Neuronal stem cell (in vitro differentiated cells): Measurements from ENCODE around the gene UTP20.
"Not testable (repeated sequence)": the region's sequence is repeated elsewhere in the genome, so short reads cannot be mapped to it uniquely, and the experiment has no call there.

Experiments
- DNase-seq: peaks from one replicate; pipeline ENCODE4 v3.0.0-alpha.2; 2013; ENCODE audit warnings: low spot score
- H2AFZ ChIP-seq: one replicate; pipeline ENCODE4 v1.6.1; 2013; ENCODE audit warnings: mild to moderate bottlenecking, low read length, inconsistent platforms
- H2AK5ac ChIP-seq: 2 replicates; pipeline ENCODE4 v1.6.1; 2013; ENCODE audit warnings: low read depth, mild to moderate bottlenecking, inconsistent platforms, low read length, moderate library complexity, mixed read lengths
- H2BK120ac ChIP-seq: 2 replicates; pipeline ENCODE4 v1.6.1; 2013; ENCODE audit warnings: low read depth, mild to moderate bottlenecking, inconsistent platforms, low read length, moderate library complexity, mixed read lengths
- H2BK12ac ChIP-seq: one replicate; pipeline ENCODE4 v1.6.1; 2013; ENCODE audit warnings: low read length, inconsistent platforms
- H2BK15ac ChIP-seq: 2 replicates; pipeline ENCODE4 v1.6.1; 2013; ENCODE audit warnings: mild to moderate bottlenecking, low read length, inconsistent platforms, mixed read lengths
- H2BK5ac ChIP-seq: one replicate; pipeline ENCODE4 v1.6.1; 2013; ENCODE audit warnings: inconsistent platforms, mild to moderate bottlenecking, low read length, moderate library complexity
- H3K14ac ChIP-seq: one replicate; pipeline ENCODE4 v1.6.1; 2013; ENCODE audit warnings: low read length, inconsistent platforms
- H3K18ac ChIP-seq: 2 replicates; pipeline ENCODE4 v1.6.1; 2013; ENCODE audit warnings: low read length, inconsistent platforms
- H3K23ac ChIP-seq: 2 replicates; pipeline ENCODE4 v1.6.1; 2013; ENCODE audit warnings: low read depth, mild to moderate bottlenecking, mixed read lengths, low read length, inconsistent platforms; ENCODE audit not compliant: poor library complexity
- H3K27ac ChIP-seq: replicated peaks from 3 replicates; pipeline ENCODE4 v1.5.1; 2013; ENCODE audit warnings: low read length, inconsistent platforms
- H3K27me3 ChIP-seq, 3 experiments: 2 replicates each; pipeline ENCODE4 v1.6.1; 2013; ENCODE audit warnings: low read length in 3 of 3, mild to moderate bottlenecking in 2 of 3, inconsistent platforms in 1 of 3, low read depth in 1 of 3, mixed read lengths in 1 of 3, moderate library complexity in 1 of 3; ENCODE audit not compliant: control insufficient read depth in 3 of 3, insufficient read depth in 3 of 3
- H3K36me3 ChIP-seq, 2 donors: replicated peaks in 1 of 2; 2 replicates each; pipeline ENCODE4 v1.6.1; 2013; ENCODE audit warnings: low read length in 2 of 2; ENCODE audit not compliant: control insufficient read depth in 2 of 2, insufficient read depth in 2 of 2
- H3K4ac ChIP-seq: 2 replicates; pipeline ENCODE4 v1.6.1; 2013; ENCODE audit warnings: inconsistent platforms, mild to moderate bottlenecking, low read length, moderate library complexity
- H3K4me1 ChIP-seq, 2 donors: 1 replicate in 1 of 2; 2 replicates in 1 of 2; pipeline ENCODE4 v1.6.1; 2013; ENCODE audit warnings: low read length in 2 of 2, low read depth in 1 of 2; ENCODE audit not compliant: control insufficient read depth in 2 of 2, insufficient read depth in 1 of 2
- H3K4me2 ChIP-seq: one replicate; pipeline ENCODE4 v1.6.1; 2013; ENCODE audit warnings: mild to moderate bottlenecking, low read length, inconsistent platforms; ENCODE audit not compliant: insufficient read depth, poor library complexity, severe bottlenecking
- H3K4me3 ChIP-seq, 2 donors: 2 replicates each; pipeline ENCODE4 v1.5.1; 2013; ENCODE audit warnings: low read length in 2 of 2, mild to moderate bottlenecking in 2 of 2, inconsistent platforms in 1 of 2, moderate library complexity in 1 of 2
- H3K79me1 ChIP-seq: one replicate; pipeline ENCODE4 v1.6.1; 2013; ENCODE audit warnings: low read depth, mild to moderate bottlenecking, inconsistent platforms, low read length, moderate library complexity
- H3K9ac ChIP-seq: one replicate; pipeline ENCODE4 v1.6.1; 2013; ENCODE audit warnings: mild to moderate bottlenecking, low read depth, low read length, inconsistent platforms; ENCODE audit not compliant: poor library complexity
- H3K9me3 ChIP-seq, 2 donors: replicated peaks in 1 of 2; 2 replicates each; pipeline versions ENCODE3 to v1.6.1; 2013; ENCODE audit warnings: low read length in 2 of 2, mild to moderate bottlenecking in 2 of 2, inconsistent platforms in 1 of 2, low read depth in 1 of 2, mixed read lengths in 1 of 2, moderate library complexity in 1 of 2; ENCODE audit not compliant: control insufficient read depth in 2 of 2, insufficient read depth in 1 of 2
- H4K8ac ChIP-seq: one replicate; pipeline ENCODE4 v1.6.1; 2013; ENCODE audit warnings: low read depth, mild to moderate bottlenecking, inconsistent platforms, low read length, moderate library complexity
- H4K91ac ChIP-seq: one replicate; pipeline ENCODE4 v1.6.1; 2013; ENCODE audit warnings: low read length, low read depth, mild to moderate bottlenecking, inconsistent platforms; ENCODE audit not compliant: poor library complexity
- WGBS, 2 donors: extraction: QIAGEN DNeasy Blood & Tissue Kit; methylation state at CpG; one replicate each; pipeline ENCODE4 v1.1.7; 2013; ENCODE audit warnings: missing lambda C conversion rate in 2 of 2, mixed read lengths in 1 of 2; ENCODE audit not compliant: insufficient read length in 2 of 2, insufficient replicate concordance in 1 of 2; ENCODE audit errors: extremely low coverage in 2 of 2; 5-methylcytosine and 5-hydroxymethylcytosine counted together

The UTP20 gene

DNA sequence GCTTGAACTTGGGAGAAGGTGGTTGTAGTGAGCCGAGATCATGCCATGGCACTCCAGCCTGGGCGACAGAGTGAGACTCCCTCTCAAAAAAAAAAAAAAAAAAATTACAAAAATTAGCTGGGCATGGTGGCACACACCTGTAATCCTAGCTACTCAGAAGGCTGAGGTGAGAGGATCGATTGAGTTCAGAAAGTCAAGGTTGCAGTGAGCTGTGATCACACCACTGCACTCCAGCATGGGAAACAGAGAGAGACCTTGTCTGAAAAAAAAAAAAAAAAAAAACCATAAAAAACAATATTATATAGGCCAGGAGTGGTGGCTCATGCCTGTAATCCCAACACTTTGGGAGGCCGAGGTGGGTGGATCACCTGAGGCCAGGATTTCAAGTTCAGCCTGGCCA is 142.2 kb downstream of the UTP20 start:
- H3K27ac ChIP-seq, H3K4me2 ChIP-seq, H2BK12ac ChIP-seq, H2AFZ ChIP-seq, H3K4me3 ChIP-seq, H3K27me3 ChIP-seq, H3K4me1 ChIP-seq, H4K8ac ChIP-seq, H3K36me3 ChIP-seq, H3K23ac ChIP-seq, H2BK5ac ChIP-seq, H3K9me3 ChIP-seq, H4K91ac ChIP-seq, H3K18ac ChIP-seq, H3K9ac ChIP-seq, DNase-seq, H2AK5ac ChIP-seq, H3K4ac ChIP-seq, H2BK15ac ChIP-seq, H2BK120ac ChIP-seq, H3K14ac ChIP-seq, H3K79me1 ChIP-seq: not testable (repeated sequence)
- no CpG with 5 or more reads among the region's 4 CpGs for WGBS, 2 donors

DNA sequence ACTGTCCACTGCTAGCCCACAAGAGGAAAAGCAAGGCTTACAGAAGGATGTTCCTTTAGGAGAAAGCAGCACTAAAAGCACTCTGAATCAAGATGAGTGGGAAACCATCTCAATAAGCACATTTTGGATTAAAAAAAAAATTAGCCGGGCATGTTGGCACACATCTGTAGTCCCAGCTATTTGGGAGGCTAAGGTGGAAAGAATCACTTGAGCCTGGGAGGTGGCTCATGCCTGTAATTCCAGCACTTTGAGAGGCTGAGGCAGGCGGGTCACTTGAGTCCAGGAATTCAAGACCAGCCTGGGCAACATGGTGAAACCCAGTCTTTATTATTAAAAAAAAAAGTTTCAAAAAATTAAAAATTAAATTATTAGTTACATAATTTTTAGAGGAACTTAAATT is 144.7 kb downstream of the UTP20 start:
- Histone ChIP-seq H3K27ac (no peak overlapping the region), H3K4me3 (no peak overlapping the region), H3K36me3 (no peaks in the 10 kb centered on the region), H4K8ac (no peak overlapping the region), H3K23ac (no peak overlapping the region), H2AK5ac (no peak overlapping the region), H3K4ac (no peak overlapping the region), H3K9me3 (no peaks in the 10 kb centered on the region), H3K18ac (no peak overlapping the region), H3K4me2 (no peak overlapping the region), H3K79me1 (no peaks in the 10 kb centered on the region), H2BK12ac (no peak overlapping the region), H2BK5ac (no peak overlapping the region), H2BK120ac (no peak overlapping the region), H2AFZ (no peak overlapping the region), H3K9ac (no peak overlapping the region), H3K27me3 (no peaks in the 10 kb centered on the region), H3K14ac (no peak overlapping the region), H3K4me1 (no peaks in the 10 kb centered on the region), H2BK15ac (no peak overlapping the region), H4K91ac (no peak overlapping the region)
- no peak for DNase-seq
- WGBS, 2 donors: no CpG with 5 or more reads among the region's 2 CpGs

GRCh38 chr12:101430456-101430855 is 150.6 kb downstream of the UTP20 start:
- no peaks in the 10 kb centered on the region for H3K27me3 ChIP-seq
- H4K8ac ChIP-seq: no peak overlapping the region
- no peak overlapping the region for H2BK15ac ChIP-seq
- H3K23ac ChIP-seq: no peak overlapping the region
- H3K36me3 ChIP-seq: no peaks in the 10 kb centered on the region
- H3K79me1 ChIP-seq: no peaks in the 10 kb centered on the region
- no peak overlapping the region for H3K4ac ChIP-seq
- no peak overlapping the region for H2BK120ac ChIP-seq
- H3K27ac ChIP-seq: no peak overlapping the region
- H3K4me2 ChIP-seq: no peak overlapping the region
- H2AK5ac ChIP-seq: no peak overlapping the region
- no peak overlapping the region for H3K14ac ChIP-seq
- no peak overlapping the region for H2AFZ ChIP-seq
- no peak overlapping the region for H3K9ac ChIP-seq
- no peak overlapping the region for H2BK5ac ChIP-seq
- no peak overlapping the region for H3K18ac ChIP-seq
- no peaks in the 10 kb centered on the region for H3K9me3 ChIP-seq
- no CpG with 5 or more reads among the region's 2 CpGs for WGBS, 2 donors
- H3K4me3 ChIP-seq: no peak overlapping the region
- H3K4me1 ChIP-seq: no peaks in the 10 kb centered on the region
- H2BK12ac ChIP-seq: no peak overlapping the region
- no peak for DNase-seq
- H4K91ac ChIP-seq: no peak overlapping the region

DNA sequence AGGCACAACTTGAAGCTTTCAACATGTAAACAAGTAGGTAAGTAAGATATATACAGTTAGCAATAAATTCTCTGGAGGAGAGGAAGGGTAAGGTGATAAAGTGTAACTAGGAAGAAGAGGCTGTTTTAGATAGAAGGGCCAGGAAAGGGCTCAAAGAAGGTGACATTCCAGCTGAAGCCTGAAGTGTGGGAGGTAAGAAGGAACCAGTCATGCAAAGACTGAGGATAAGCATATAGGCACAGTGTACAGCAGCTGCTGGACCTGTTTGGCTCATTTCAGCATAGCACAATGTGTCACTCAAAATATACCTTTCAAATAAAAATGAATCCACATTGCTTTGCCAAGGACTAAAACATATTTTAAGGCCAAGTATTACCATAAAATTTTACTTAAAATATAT is 156.2 kb downstream of the UTP20 start:
- no peak overlapping the region for H3K4me3 ChIP-seq
- H2BK15ac ChIP-seq: no peak overlapping the region
- no peak overlapping the region for H3K9ac ChIP-seq
- no peak overlapping the region for H2BK120ac ChIP-seq
- no peak overlapping the region for H2BK5ac ChIP-seq
- H2AFZ ChIP-seq: no peak overlapping the region
- H3K79me1 ChIP-seq: no peaks in the 10 kb centered on the region
- H2BK12ac ChIP-seq: no peak overlapping the region
- no peak overlapping the region for H2AK5ac ChIP-seq
- H3K4me1 ChIP-seq: no peaks in the 10 kb centered on the region
- H4K91ac ChIP-seq: no peak overlapping the region
- H3K27ac ChIP-seq: no peak overlapping the region
- H3K9me3 ChIP-seq: no peaks in the 10 kb centered on the region
- H3K4me2 ChIP-seq: no peak overlapping the region
- no peak overlapping the region for H3K14ac ChIP-seq
- H3K4ac ChIP-seq: no peak overlapping the region
- no peak overlapping the region for H3K23ac ChIP-seq
- H3K27me3 ChIP-seq: no peaks in the 10 kb centered on the region
- DNase-seq: no peak
- no peak overlapping the region for H3K18ac ChIP-seq
- no peaks in the 10 kb centered on the region for H3K36me3 ChIP-seq
- H4K8ac ChIP-seq: no peak overlapping the region
